GM10266 (cell line): ENCODE measurements around the gene TXNDC12.

Source experiments
- DNase-seq: peaks from one replicate; pipeline ENCODE4 v3.0.0; 2012; ENCODE audit errors: extremely low spot score
- CTCF ChIP-seq: IDR thresholded peaks from 2 replicates; pipeline ENCODE4 v1.5.1; 2012; ENCODE audit warnings: mild to moderate bottlenecking, low read depth; ENCODE audit not compliant: control insufficient read depth, insufficient read depth; ENCODE audit errors: missing control alignments

TXNDC12 gene

GRCh38 chr1:51986718-51987117 is 68.3 kb downstream of the TXNDC12 start:
- DNase-seq: no peak
- no peak for TF ChIP-seq CTCF

- no peak for DNase-seq
- no peak for TF ChIP-seq CTCF
These were observed 72.8 kb downstream of the TXNDC12 start for GRCh38 chr1:51982161-51982560.

- no peak for TF ChIP-seq CTCF
These were observed 73.4 kb downstream of the TXNDC12 start for GRCh38 chr1:51981555-51981954.

GRCh38 chr1:51978099-51978498 is 76.9 kb downstream of the TXNDC12 start:
- no peak for DNase-seq
- no peak for TF ChIP-seq CTCF

More at GRCh38 chr1:51981555-51981954, 73.4 kb downstream of the TXNDC12 start:
- no peak for DNase-seq

GRCh38 chr1:51976846-51977602 is 78.0 kb downstream of the TXNDC12 start:
- no peak for TF ChIP-seq CTCF
- no peak for DNase-seq

- no peak for TF ChIP-seq CTCF
- no peak for DNase-seq
These were observed 81.2 kb downstream of the TXNDC12 start for GRCh38 chr1:51973587-51974474.
